ENCODE data around the gene LGALS3. TPM values are rescaled to one million over a fixed set of nuclear protein-coding genes. Genes with fewer than 3 reads are reported as not detected.

LGALS3 gene
- total RNA-seq, 1 experiment from 2014 or later = 317 TPM

DNA sequence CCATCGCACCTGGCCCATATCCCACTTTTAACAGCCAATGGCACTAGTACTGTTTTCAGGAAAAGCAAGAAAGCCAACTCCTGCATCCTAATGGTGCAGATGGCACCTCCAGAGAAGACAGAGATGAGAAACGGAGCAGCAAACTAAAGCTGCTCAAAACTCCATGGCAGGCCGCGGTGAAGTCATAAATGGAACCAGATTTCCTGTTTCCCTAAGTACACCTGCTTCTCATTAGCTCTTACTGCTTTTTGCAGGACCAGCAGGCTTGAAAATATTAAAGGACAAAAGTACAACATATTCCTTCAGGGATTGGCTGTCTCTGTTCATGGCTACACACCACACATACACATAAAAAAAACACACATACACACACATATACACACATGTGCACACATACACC lies 36.7 kb upstream of the LGALS3 start:
- ChIA-PET POLR2A (ENCODE audit: unreplicated experiment) (no interaction called here), CTCF (interaction anchor here (1.3 kb wide), 1 partner anchor 69 kb away, joined by 16 read pairs; no protein-coding TSS in a partner anchor)
- Histone ChIP-seq H3K79me2 (ENCODE audit: low read length) (no peaks in the 10 kb centered on the region), H3K4me1 (ENCODE audit: insufficient read depth, low read length) (peaks cover 21% of the 10 kb centered on the region), H3K4me3 (ENCODE audit: low read length) (no peak overlapping the region), H3F3A (ENCODE audit: low read length, unreplicated experiment) (peaks cover 4% of the 10 kb centered on the region), H4K20me1 (ENCODE audit: low read length) (no peaks in the 10 kb centered on the region), H3K36me3 (ENCODE audit: low read depth, low read length) (no peaks in the 10 kb centered on the region), H3K9me3 (ENCODE audit: low read length) (no peaks in the 10 kb centered on the region), H3K27ac (ENCODE audit: low read length) (no peak overlapping the region), H3K9ac (ENCODE audit: low read length) (no peak overlapping the region), H3K27me3 (ENCODE audit: low read length) (no peaks in the 10 kb centered on the region), H3K9me2 (replicated peaks; ENCODE audit: low read length) (no peaks in the 10 kb centered on the region), H2AFZ (ENCODE audit: low read length) (no peak overlapping the region), H3K4me2 (ENCODE audit: low read length) (no peak overlapping the region)
- no TSS peak for BruUV-seq (replicated peaks)
- ATAC-seq (no peak), DNase-seq (no peak)
- TF ChIP-seq, protein P1, sequence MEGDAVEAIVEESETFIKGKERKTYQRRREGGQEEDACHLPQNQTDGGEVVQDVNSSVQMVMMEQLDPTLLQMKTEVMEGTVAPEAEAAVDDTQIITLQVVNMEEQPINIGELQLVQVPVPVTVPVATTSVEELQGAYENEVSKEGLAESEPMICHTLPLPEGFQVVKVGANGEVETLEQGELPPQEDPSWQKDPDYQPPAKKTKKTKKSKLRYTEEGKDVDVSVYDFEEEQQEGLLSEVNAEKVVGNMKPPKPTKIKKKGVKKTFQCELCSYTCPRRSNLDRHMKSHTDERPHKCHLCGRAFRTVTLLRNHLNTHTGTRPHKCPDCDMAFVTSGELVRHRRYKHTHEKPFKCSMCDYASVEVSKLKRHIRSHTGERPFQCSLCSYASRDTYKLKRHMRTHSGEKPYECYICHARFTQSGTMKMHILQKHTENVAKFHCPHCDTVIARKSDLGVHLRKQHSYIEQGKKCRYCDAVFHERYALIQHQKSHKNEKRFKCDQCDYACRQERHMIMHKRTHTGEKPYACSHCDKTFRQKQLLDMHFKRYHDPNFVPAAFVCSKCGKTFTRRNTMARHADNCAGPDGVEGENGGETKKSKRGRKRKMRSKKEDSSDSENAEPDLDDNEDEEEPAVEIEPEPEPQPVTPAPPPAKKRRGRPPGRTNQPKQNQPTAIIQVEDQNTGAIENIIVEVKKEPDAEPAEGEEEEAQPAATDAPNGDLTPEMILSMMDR (conservative IDR thresholded peaks at IDR 0.05; ENCODE audit: low read depth, low read length) = no peak
- TF ChIP-seq EZH2phosphoT487 (IDR thresholded peaks at IDR 0.05; ENCODE audit: borderline replicate concordance, low read length) = no peak
- no peak for TF ChIP-seq EZH2 (IDR thresholded peaks at IDR 0.05; ENCODE audit: low read length, unreplicated experiment)
- intact Hi-C loops (cut with micrococcal nuclease) = no loop called here

DNA sequence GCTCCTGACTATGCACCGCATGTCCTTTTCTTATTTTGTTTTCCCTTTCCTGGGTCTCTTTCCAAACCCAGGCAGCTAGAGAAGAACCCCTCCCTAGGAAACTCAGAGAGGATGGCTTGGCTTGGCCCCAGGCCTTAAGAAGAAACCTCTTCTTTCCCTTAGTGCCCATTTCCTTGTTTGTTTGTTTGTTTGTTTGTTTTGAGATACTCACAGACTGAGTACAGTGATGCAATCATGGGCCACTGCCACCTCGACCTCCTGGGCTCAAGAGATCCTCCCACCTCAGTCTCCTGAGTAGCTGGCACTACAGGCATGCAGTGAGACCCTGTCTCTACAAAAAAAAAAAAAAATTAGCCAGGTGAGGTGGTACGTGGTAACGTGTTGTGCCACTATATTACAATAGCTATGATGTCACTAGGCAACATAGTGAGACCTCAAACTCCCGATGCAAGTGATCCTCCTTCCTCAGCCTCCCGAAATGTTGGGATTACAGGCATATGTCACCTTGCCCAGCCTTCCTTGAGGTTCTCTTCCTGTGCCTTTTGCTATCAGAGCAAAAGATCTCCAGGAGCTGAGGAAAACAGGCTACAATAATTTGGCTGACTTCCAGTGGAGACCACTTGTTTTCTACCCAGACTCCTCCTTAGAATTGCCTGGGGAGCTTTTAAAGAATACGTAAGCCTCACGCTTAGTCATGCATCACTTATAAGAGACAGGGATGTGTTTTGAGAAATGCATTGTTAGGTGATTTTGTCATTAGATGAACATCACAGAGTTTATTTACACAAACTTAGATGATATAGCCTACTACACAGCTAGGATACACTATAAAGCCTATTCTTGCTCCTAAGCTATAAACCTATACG lies 34.5 kb upstream of the LGALS3 start:
- Histone ChIP-seq H3K36me3 (ENCODE audit: low read depth, low read length) (no peaks in the 10 kb centered on the region), H3K4me1 (ENCODE audit: insufficient read depth, low read length) (peaks cover 26% of the 10 kb centered on the region), H3K9me2 (replicated peaks; ENCODE audit: low read length) (no peaks in the 10 kb centered on the region), H3K9me3 (ENCODE audit: low read length) (no peaks in the 10 kb centered on the region), H3F3A (ENCODE audit: low read length, unreplicated experiment) (peaks cover 4% of the 10 kb centered on the region), H2AFZ (ENCODE audit: low read length) (no peak overlapping the region), H3K27me3 (ENCODE audit: low read length) (no peaks in the 10 kb centered on the region), H3K79me2 (ENCODE audit: low read length) (no peaks in the 10 kb centered on the region), H3K27ac (ENCODE audit: low read length) (peak overlapping the region; percentile 39), H3K9ac (ENCODE audit: low read length) (no peak overlapping the region), H4K20me1 (ENCODE audit: low read length) (no peaks in the 10 kb centered on the region), H3K4me3 (ENCODE audit: low read length) (no peak overlapping the region), H3K4me2 (ENCODE audit: low read length) (peak overlapping the region; percentile 2; the same call in 1 of the 2 replicates)
- ChIA-PET POLR2A (ENCODE audit: unreplicated experiment) (interaction anchor here (0.6 to 1.4 kb wide), 6 partner anchors 9 to 341 kb away, joined by 3 to 13 read pairs (median 4); partner anchors contain the start of gene LGALS3), CTCF (interaction anchor here (1.0 kb wide), 1 partner anchor 37 kb away, joined by 4 read pairs; no protein-coding TSS in a partner anchor)
- DNase-seq (peak; percentile 93), ATAC-seq (peak; percentile 79)
- intact Hi-C loops (cut with micrococcal nuclease) = no loop called here
- TF ChIP-seq EZH2phosphoT487 (IDR thresholded peaks at IDR 0.05; ENCODE audit: borderline replicate concordance, low read length) (no peak), EZH2 (IDR thresholded peaks at IDR 0.05; ENCODE audit: low read length, unreplicated experiment) (no peak)
- TF ChIP-seq, protein P1 (conservative IDR thresholded peaks at IDR 0.05; ENCODE audit: low read depth, low read length) = no peak
- BruUV-seq (replicated peaks) = no TSS peak

All from PC-3 (cell line).